GM12874 (cell line): ENCODE results near the gene SGSM2.

Experiments
- TF ChIP-seq, protein P1 (sequence below): IDR thresholded peaks from 2 replicates; pipeline ENCODE4 v1.5.1; 2011; ENCODE audit warnings: low read depth, mild to moderate bottlenecking, control low read depth, low read length, moderate library complexity; ENCODE audit not compliant: insufficient read depth

The SGSM2 gene

DNA sequence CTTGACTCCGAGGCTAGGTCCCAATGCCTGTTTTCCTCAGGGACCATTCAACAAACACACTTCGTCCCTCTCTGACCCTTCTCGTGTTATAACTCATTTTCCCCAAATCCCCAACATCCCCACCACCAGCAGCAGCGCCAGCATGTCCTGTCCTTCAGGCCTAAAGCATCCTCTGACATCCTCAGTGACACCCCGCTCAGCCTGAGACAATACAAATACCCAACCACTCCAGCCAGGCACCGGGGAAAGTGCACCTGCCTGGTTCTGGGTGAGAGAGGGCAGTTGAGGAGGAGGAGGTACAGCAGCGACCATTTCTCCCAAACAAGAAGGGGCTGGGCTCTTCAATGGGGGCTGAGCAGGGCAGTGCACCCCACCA lies 58.9 kb downstream of the SGSM2 start:
- TF ChIP-seq, protein P1, sequence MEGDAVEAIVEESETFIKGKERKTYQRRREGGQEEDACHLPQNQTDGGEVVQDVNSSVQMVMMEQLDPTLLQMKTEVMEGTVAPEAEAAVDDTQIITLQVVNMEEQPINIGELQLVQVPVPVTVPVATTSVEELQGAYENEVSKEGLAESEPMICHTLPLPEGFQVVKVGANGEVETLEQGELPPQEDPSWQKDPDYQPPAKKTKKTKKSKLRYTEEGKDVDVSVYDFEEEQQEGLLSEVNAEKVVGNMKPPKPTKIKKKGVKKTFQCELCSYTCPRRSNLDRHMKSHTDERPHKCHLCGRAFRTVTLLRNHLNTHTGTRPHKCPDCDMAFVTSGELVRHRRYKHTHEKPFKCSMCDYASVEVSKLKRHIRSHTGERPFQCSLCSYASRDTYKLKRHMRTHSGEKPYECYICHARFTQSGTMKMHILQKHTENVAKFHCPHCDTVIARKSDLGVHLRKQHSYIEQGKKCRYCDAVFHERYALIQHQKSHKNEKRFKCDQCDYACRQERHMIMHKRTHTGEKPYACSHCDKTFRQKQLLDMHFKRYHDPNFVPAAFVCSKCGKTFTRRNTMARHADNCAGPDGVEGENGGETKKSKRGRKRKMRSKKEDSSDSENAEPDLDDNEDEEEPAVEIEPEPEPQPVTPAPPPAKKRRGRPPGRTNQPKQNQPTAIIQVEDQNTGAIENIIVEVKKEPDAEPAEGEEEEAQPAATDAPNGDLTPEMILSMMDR: no peak

DNA sequence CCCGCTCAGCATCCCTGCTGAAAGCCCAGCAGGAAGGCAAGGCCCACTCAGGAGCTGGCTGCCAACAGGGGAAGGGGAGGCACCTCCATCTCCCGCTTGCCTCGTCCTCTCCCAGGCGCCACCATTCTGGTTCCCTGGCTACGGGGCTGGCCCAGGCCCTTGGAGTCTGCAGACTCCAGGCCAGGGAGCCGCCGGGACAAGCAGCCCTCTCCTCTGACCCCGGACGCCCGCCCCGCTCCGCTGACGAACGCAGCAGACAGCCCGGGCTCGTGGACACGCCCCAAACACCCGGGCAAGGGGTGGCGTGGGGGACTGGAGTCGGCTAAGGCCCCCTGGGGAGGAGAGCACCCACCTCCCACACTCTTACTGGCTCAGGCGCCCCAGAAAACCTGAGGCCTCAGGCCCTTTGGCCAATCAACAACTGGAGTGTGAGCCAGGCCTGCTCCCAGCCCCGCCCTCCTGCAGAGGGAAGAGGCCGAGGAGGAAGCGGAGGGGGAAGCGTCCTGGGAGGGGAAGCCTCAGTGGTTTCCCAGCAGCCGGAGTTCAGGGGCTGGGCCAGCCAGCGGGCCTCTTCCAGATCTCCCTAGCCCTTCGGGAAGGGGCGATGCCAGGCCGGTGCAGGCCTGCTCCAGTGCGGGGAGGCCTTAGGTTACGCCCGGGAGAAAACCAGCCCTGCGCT lies 59.4 kb downstream of the SGSM2 start:
- TF ChIP-seq, protein P1: no peak

DNA sequence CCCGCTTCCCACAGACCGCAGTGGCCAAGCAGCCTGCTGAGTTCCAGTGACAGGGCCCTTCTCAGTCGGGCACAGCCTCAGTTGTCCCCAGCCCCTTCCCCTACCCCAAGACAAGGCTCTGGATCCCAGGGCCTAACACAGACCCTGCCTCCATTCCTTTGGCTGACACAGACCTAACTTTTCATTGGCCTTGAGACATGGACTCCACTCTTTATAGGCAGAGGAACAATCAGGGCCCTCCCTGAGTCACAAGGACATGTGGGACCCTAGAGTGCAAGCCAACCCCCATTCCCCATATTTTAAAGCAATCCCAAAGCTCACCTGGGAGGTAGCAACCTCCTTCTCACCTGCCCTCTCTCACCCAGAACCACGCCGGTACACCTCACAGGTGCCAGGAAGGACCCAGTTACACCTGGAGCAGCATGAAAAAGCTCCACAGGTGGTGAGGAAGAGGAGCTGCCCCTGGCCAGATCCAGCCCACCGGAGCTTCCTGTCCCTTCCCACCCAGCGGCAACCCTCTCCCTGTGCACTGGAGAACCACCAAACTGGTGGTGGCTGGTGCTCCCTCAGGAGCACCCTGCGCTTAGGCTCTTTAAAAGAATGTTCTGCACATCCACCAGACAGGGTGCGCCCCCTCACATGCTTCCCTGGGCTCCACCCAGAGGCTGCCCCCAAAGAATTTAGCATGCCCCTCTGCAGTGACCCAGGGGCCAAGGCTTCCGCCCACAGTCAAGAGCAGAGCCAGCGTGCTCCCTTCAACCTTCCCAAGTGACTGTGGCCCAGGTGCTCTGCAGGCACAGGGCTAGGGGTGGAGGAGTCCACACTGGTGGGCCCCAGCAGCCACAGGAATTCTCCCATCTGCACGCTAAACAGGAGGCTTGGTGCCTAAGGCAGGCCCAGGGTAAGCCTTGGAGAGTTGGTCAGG lies 60.2 kb downstream of the SGSM2 start:
- TF ChIP-seq, protein P1: no peak

DNA sequence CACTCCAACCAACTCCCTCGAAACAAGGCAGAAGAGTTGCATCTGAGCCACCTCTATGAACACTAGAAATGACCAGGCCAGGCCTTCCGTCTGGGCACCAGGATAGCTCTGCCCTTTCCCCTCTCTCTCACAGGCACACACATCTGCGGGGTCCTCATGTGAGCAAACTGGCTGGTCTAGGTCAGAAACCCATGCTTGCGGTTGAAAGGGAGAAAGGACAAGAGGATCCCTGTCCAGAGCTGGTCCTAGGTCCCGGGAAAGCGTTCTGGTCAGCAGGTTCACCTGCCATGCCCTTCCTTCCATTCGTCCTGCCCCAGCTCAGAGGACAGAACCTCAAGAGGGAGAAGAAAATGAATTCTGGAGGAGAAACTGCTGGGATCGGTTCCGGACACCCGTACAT lies 60.9 kb downstream of the SGSM2 start:
- TF ChIP-seq, protein P1: no peak

DNA sequence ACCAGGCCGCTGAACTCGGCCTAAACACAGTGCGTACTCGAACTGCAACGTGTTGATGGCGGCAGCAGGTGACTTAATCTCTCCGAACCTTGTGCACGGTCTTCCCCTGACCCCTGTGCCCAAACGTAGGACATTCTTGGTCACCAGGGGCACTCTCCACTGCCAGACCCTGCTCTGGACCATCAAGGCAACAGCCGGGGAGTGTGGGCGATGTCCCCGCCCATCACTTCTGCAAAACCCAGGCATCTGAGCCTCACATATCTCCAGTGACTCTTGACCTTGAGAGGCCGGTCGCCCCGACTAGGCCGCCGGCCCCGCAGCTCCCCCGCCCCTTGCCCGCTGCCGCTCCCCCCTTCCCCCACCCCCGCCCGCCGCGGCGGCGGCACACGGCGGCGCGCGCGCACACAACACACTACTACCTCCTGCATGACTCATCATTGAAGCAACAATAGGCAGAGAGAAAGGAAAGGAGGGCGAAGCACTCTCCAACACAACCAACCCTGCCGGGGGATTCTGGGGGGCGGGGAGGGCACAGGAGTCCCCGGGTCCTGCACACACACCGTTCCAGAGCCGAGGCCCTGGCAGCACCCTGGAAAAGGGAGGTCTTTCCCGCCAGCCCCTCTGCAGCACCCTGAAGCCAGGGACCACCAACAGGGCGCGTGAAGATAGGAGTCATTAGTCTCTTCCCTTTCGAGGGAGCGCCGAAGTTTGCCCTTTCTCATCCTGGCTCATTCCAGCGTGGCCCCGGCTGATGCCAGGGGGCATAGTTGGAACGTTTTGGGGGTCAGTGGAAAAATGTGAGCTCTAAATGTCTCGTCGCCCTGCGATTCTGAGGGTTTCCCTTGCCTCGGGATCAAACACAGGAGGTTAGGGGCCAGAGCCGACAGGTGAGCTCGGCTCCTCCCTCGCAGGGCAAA lies 61.6 kb downstream of the SGSM2 start:
- TF ChIP-seq, protein P1: no peak

DNA sequence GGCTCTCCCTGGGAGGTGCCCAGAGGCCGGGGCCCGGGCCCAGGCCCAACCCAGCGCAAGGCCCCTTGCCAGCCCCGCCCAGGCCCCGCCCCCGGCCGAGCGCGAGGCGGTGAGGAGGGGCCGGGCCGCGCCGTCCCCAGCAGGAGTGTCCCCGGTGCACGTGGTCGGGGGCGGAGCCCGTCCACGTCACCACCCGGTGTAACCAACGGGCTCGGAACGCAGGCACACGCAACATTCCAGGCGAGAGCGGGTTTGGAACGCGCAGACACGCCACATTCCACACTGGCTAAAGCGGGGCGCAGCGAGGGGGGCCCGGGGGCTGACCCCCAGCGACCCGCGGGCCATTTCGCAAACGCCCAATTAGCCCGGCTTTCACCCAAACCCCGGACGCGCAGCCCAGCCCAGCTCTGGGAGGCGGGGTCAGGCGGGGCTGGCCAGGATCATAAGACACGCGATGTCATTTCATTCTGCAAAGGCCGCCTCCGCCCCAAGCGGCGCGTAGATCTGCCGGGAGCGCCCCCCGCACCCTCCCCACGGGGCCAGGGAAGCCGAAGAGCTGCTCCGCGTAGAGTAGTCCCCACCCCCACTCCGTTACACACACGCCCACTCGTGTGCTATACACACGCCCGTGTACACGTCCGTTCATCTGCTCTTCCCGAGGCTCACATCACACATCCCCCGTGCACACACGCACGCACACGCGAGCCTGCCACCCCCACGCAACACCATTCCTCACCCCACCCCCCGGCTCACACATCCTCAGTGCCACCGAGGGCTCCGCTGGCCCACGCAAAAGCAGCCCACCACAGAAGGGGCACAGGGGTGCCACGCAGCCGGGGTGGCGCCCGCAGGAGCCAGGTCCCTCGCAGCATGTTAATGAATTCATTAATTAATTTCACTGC lies 62.5 kb downstream of the SGSM2 start:
- TF ChIP-seq, protein P1: no peak
